ENCODE results near the gene LRRC71.

The LRRC71 gene

DNA sequence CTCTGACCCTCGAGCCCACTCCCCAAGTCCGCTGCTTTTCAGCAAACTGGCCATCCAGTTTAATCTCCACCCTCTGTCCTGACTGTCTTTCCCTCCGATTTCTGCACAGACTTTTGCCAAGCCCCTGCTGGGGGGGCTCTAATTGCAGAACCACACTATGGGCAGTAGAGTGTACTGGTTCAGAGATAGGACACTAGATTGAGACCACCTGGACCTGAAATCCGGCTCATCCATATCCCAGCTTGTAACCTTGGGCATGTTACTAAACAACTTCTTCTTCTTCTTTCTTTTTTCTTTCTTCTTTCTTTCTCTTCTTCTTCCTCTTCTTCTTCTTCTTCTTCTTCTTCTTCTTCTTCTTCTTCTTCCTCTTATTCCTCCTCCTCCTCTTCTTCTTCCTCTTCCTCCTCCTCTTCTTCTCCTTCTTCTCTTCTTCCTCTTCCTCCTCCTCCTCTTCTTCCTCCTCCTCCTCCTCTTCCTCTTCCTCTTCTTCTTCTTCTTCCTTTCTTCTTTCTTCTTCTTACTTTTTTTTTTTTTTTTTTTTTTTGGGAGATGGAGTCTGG, 7.7 kb downstream of the LRRC71 start:
- no peak for DNase-seq

GRCh38 chr1:156929596-156930238, 9.3 kb downstream of the LRRC71 start:
- DNase-seq = no peak

DNA sequence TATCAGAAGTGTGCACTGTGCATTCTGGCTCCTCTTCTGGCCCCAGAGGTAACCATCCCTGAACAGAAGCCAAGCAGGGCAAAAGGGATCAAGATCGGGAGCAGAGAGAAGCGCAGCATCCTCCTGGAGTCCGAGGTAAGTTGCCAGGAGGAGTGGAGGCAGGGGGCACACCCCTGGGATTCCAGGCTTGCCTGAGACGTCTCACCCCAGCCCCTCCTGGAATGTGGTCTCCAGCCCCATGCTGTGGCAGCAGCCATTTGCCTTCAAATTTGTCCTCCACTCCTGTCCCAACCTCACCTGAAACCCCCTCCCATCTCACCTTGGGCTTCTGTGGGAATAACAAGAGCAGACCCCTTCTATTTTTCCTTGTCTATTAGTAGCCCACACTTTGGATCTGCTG, 10.1 kb downstream of the LRRC71 start:
- DNase-seq = no peak

- DNase-seq = no peak
Observed at GRCh38 chr1:156931211-156931952, 10.9 kb downstream of the LRRC71 start.

DNA sequence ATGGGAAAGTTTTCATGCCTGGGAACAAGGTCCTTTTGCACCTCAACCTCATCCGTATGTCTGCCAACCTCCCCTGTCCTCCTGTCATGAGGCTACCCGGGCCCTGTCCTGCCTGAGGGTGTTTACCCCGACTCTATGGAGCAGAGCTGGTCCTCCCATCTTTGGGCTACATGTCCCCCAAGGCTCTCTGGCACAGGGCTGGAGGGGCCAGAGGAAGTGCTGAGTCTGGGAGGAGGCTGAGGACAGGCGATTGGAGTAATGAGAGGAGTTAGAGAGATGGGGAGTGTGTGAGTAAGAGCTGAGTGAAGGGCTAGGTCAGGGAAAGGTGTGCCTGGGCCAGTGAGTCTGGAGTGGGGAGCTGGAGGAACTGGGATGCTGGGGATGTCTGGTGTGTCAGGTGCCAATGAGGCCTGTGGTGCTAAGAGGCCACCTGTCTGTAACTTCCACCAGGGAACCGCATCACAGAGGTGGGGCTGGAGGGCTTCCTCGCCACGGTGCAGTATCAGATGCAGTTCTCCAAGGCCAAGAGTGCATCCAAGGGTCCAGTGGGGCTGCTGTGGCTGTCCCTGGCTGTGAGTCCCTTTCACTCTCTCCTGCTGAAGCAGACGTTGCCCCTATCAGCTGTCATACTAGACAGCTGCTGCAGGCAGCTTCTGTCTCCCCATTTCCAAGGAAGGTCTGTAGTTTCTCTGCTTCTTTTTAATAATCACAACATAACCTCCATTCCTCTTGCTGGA, 11.7 kb downstream of the LRRC71 start:
- DNase-seq = no peak

GRCh38 chr1:156933136-156933535, 12.7 kb downstream of the LRRC71 start:
- no peak for DNase-seq

- no peak for DNase-seq
Observed at GRCh38 chr1:156935505-156936128, 15.2 kb downstream of the LRRC71 start.

DNA sequence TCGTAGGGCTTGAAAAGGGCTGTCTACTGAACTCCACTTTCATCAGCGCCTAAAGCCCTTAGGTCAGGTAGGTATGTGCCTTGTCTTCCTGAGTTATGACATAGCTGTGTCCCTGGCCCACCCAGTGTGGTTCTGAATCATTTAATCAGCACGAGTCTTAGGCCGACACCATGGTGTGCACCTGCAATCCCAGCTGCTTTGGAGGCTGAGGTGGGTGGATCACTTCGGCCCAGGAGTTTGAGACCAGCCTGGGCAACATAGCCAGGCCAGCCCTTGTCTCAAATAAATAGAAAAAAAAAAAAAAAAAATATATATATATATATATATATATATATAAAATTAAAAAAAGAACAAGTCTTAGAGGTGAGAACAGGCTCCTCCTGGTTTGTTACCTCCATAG, 15.8 kb downstream of the LRRC71 start:
- no peak for DNase-seq

- no peak for DNase-seq
Observed at GRCh38 chr1:156936721-156937220, 16.3 kb downstream of the LRRC71 start.

DNA sequence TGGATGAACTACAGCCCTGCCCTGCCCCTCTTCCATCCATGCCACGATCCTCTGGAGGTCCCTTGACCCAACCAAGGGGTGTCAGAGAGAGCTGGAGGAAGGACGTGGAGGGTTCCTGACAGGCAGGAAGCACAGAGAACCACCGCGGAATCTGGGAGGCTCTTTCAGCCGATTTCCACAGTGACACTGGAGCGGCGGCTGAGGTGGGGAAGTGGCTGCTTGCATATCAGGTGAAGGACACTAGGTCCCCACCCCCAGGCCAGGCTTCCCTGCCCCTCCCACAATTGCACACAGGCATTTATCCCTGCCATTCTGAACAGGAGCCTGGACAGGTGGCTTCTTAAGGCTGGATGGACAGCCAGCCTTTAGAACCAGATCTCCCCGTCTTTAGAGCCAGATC, 17.5 kb downstream of the LRRC71 start:
- DNase-seq = no peak

- DNase-seq = no peak
Observed at GRCh38 chr1:156938813-156939212, 18.4 kb downstream of the LRRC71 start.

GRCh38 chr1:156939786-156940334, 19.4 kb downstream of the LRRC71 start:
- no peak for DNase-seq

- no peak for DNase-seq
Observed at GRCh38 chr1:156941675-156942074, 21.2 kb downstream of the LRRC71 start.

- DNase-seq = no peak
Observed at GRCh38 chr1:156942176-156942575, 21.7 kb downstream of the LRRC71 start.

DNA sequence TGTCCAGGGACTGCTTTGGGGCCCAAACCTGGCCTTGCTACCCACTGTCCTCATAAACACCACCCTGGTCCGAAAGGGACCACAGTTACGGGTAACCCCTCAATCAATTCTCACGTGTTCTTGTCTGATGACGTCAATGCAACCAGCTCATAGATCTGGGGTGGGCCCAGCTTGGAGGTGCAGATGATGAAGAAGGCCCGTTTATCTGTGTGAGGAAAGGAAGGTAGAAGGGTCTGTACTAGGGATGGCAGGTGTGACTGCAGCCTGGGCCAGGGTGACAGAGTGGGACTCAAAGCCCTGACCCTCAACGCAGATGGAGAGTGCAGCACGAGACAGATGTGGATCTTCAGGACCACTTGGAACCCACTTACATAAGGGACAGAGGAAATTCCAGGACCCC, 22.1 kb downstream of the LRRC71 start:
- no peak for DNase-seq

DNA sequence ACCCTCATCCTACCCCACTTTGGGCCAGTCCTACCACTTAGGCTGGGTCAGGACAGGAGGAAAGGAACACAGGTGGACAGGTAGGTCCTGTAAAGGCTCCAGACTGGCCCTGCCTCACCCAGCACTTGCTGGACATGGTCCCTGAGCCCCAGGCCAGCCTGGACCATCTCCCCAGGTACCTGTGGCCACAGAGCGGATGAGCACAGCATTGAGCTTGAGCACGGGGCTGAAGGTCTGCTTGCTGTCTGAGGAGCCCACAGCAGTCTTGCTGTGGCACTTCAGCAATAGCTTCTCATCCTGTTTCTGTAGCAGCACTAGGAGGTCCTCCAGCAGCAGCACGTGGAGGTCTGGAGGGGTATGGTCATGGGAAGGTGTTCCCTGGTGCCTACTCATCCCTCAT, 23.3 kb downstream of the LRRC71 start:
- DNase-seq = no peak

DNA sequence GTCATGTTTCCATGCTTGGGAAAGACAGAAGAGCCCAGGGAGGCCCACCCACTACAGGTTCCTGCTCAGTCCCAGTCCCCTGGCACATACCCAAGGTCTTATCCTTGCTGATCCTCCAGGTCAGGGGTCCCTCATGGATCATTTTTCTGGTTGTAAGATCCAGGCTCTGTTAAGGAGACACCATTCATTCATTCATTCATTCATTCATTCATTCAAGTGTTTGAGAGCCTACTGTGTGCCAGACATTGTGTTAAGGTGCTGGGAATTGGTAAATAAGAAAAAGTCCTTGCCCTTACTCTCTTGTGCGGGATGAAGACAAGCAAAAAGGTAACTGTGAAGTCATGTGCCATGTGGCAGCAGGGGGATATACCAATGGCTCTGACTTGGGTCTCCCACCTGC, 23.8 kb downstream of the LRRC71 start:
- DNase-seq = no peak

DNA sequence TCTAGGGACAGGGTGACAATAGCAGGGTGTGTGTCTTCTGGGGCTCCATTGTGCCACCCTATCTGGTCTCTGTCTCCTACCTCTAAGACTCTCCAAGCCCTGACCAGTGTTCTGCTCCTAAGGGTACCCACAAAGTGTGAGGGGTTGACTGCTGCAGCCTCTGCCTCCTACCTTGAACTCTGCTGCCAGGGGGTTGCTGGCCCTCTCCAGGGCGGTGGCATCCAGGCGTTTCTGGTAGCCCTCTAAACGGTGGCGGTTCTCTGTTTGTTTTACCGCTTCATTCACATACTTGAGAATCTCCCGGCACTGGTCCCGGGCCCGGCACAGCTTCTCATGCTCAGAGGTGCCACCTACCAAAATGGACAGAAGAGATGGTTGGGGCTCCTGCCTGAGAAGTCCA, 24.4 kb downstream of the LRRC71 start:
- no peak for DNase-seq

GRCh38 chr1:156945881-156946661, 25.6 kb downstream of the LRRC71 start:
- no peak for DNase-seq

GRCh38 chr1:156947127-156947526, 26.7 kb downstream of the LRRC71 start:
- no peak for DNase-seq

DNA sequence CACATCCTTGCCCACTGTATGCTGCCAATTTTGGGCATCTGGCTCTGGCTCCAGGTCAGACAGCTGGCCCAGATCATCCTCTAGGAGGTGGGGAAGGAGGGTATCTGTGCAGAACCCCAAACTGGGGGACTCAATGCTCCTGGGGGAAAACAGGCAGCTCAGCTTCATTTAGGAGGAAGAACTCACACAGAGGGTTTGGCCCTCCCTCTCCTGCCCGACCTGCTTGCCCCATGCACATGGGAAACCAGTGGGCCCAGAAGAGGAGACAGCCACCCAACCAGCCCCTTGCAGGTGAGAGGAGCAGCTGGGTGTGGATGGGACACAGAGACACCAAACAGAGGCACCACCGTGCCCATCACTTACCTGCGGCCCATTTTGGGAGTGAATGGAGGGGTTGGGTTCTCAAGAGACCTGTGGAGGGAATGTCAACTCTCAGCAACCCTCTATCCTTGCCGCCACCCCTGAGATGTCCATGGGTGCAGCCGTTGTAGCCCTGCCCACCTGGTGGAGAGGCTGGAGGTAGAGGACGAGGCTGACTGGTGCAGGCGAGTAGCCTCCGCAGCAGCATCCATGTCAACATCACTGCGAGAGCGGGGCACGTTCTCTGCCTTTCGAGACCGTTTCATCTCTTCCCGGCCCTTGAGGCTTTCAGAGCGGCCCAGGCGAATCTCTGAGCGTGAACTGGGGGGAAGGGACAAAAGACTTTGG, 27.5 kb downstream of the LRRC71 start:
- DNase-seq = no peak
